Activated CD8-positive, alpha-beta T cell treated with anti-CD3 and anti-CD28 coated beads, Interleukin-2, amount 10 ng/mL, durations not matched to agents 7 days and 5 days (primary cell): Measurements from ENCODE around the gene ARHGEF16. TPM values are rescaled to one million over a fixed set of nuclear protein-coding genes. Genes with fewer than 3 reads are reported as not detected.

ENCODE experiments used
- ATAC-seq: fragments of 150-1000 bp; cut with Tn5 transposase; one replicate; pipeline ENCODE4 v1.10.0; 2021; ENCODE audit warnings: moderate library complexity
- CTCF ChIA-PET: fragments of 350-600 bp; sonication (Branson Sonifier 250); formaldehyde crosslinking; loops from one replicate; lab custom pipeline; 2021; ENCODE audit warnings: antibody characterized with exemption; lab: Charles Lee
- POLR2A ChIA-PET: fragments of 350-600 bp; sonication (Branson Sonifier 250); formaldehyde crosslinking; loops from one replicate; lab custom pipeline; 2021; ENCODE audit warnings: antibody characterized with exemption; lab: Charles Lee
- DNase-seq: peaks from one replicate; pipeline ENCODE4 v3.0.0-alpha.2; 2020
- H3K27ac Mint-ChIP-seq: one replicate; pipeline ENCODE4 v1.8.0; 2021; ENCODE audit warnings: mild to moderate bottlenecking, mixed read lengths
- H3K27me3 Mint-ChIP-seq: one replicate; pipeline ENCODE4 v1.8.0; 2021; ENCODE audit warnings: low read depth, mixed read lengths
- H3K36me3 Mint-ChIP-seq: one replicate; pipeline ENCODE4 v1.8.0; 2021; ENCODE audit warnings: low read depth, mixed read lengths
- H3K4me1 Mint-ChIP-seq: one replicate; pipeline ENCODE4 v1.8.0; 2021; ENCODE audit warnings: low read depth, mixed read lengths
- H3K4me3 Mint-ChIP-seq: one replicate; pipeline ENCODE4 v1.8.0; 2021; ENCODE audit warnings: mild to moderate bottlenecking, mixed read lengths
- H3K9me3 Mint-ChIP-seq: one replicate; pipeline ENCODE4 v1.8.0; 2022; ENCODE audit warnings: mixed read lengths; ENCODE audit not compliant: insufficient read depth
- total RNA-seq, 2 experiments: library from RNA; stranded (reverse); gene quantifications; one replicate each; pipeline ENCODE4 v1.2.3, GENCODE V29; 2021

ARHGEF16 gene
- total RNA-seq, 2 experiments from 2014 or later: not detected

DNA sequence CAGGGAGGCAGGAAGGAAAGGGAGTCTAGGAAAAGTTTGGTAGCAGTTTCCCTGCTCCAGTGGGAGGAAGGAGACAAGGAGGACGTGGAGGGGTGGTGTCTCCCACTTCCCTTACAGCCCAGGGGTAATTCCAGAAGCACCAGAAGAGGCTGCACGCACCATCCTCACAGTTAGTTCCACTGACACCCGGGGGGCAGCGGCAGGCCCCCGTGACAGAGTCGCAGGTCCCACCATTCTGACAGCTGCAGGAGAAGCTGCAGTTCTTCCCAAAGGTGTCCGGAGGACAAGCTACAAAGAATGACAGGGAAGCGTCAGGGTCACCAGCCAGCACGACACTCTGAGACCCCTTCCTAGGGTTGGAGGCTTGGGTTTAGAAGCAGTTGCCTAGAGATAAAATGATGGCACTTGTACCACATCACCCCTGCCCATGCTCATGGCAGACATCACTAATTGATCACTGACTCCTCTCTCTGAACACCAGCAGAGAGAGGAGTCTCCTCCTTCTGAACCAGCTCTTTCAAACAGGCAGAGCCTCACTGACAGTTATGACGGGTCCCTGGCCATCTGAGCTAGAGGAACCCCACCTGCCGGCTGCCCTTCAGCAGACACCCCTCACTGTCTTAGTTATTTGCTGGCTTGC is 53.3 kb downstream of the ARHGEF16 start:
- ChIA-PET CTCF (interaction anchor here (0.9 kb wide), 1 partner anchor 11 kb away, joined by 4 read pairs; no protein-coding TSS in a partner anchor), POLR2A (no interaction called here)
- no peak for ATAC-seq
- H3K4me1 Mint-ChIP-seq: no peaks in the 10 kb centered on the region
- H3K36me3 Mint-ChIP-seq: no peaks in the 10 kb centered on the region
- H3K9me3 Mint-ChIP-seq: no peaks in the 10 kb centered on the region
- no peak for DNase-seq
- no peaks in the 10 kb centered on the region for H3K27me3 Mint-ChIP-seq
- H3K4me3 Mint-ChIP-seq: no peak overlapping the region
- no peak overlapping the region for H3K27ac Mint-ChIP-seq

DNA sequence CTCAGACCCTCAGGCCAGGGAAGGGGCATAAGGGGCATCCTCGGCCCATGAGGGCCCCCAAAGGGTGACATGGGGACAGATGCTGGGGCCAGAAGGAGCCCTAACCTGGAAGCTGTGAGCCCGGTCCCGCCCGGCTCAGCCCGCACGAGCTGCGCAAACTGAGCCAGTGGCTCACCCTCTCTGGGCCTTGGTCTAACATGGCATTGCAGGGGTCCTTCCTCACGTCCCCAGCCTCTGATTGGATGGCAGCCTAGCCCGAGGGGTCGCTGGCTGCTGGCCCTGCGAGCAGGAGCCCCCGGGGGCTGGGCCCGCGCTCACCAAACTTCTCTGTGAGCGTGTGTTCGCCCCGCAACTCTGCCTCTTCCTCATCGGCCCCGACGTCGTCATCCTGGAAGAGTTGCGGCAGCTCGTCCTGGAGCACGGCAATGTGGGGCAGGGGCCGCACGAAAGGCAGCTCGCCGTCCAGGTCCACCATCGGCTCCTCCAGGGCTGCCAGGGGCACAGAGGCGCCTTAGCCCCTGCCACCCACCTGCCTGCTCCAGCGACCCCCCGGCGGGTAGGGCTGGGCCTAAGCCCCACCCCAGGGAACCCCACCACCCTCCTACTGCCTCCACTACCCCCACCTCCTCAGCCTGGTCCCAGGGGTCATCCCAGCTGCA is 54.4 kb downstream of the ARHGEF16 start:
- no peaks in the 10 kb centered on the region for H3K4me1 Mint-ChIP-seq
- CTCF ChIA-PET: no interaction called here
- no peaks in the 10 kb centered on the region for H3K36me3 Mint-ChIP-seq
- ATAC-seq (no peak), DNase-seq (no peak)
- no peak overlapping the region for H3K4me3 Mint-ChIP-seq
- H3K9me3 Mint-ChIP-seq: no peaks in the 10 kb centered on the region
- no peaks in the 10 kb centered on the region for H3K27me3 Mint-ChIP-seq
- no peak overlapping the region for H3K27ac Mint-ChIP-seq
- POLR2A ChIA-PET: no interaction called here

DNA sequence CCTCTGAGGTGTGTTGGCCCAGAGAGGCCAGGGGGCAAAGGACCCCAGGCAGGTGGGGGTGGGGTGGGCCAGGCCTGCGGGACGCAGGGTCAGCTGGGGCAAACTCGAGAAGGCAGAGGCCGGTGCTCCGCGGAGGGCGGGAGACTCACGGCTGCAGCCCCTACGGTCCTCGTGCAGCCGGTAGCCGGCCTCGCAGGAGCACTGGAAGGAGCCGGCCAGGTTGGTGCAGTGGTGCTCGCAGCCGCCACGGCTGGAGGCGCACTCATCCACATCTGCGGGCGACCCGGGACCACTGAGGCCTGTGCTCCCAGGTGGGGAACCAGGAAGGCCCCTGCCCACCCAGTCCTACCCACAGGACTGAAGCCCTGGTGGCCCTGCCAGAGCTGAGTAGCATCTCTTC is 55.3 kb downstream of the ARHGEF16 start:
- H3K36me3 Mint-ChIP-seq: no peaks in the 10 kb centered on the region
- no peak overlapping the region for H3K4me3 Mint-ChIP-seq
- POLR2A ChIA-PET: no interaction called here
- H3K27ac Mint-ChIP-seq: no peak overlapping the region
- CTCF ChIA-PET: no interaction called here
- no peak for DNase-seq
- no peaks in the 10 kb centered on the region for H3K27me3 Mint-ChIP-seq
- H3K4me1 Mint-ChIP-seq: no peaks in the 10 kb centered on the region
- no peaks in the 10 kb centered on the region for H3K9me3 Mint-ChIP-seq
- no peak for ATAC-seq

DNA sequence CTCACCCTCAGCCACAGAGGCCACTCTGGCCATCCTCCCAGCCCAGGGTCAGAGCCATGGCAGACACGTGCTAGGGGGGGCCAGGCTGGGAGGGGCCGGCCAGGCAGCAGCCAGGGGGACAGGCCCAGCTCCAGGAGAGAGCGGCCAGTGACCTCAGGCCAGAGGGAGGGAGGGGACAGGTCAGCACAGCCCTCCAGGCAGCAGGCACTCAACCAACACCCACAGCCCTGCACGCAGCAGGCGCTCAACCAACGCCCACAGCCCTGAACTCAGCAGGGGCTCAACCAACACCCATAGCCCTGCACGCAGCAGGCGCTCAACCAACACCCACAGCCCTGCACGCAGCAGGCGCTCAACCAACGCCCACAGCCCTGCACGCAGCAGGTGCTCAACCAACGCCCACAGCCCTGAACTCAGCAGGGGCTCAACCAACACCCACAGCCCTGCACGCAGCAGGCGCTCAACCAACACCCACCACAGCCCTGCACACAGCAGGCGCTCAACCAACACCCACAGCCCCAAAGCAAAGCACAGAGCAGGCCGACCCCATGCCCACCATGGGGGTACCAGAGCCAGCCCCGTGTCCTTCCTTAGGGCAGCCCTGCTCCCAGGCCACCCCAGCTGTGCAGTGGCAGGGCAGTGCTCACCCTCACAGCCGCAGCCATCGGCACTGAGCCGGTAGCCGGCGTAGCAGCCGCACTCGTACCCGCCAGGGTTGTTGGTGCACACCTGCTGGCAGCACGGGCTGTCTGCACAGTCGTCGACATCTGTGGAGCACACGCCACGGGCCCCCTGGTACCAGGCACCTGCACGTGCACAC is 55.9 kb downstream of the ARHGEF16 start:
- DNase-seq: no peak
- Mint-ChIP-seq H3K27me3 (no peaks in the 10 kb centered on the region), H3K36me3 (no peaks in the 10 kb centered on the region), H3K4me3 (no peak overlapping the region), H3K9me3 (no peaks in the 10 kb centered on the region), H3K4me1 (no peaks in the 10 kb centered on the region), H3K27ac (no peak overlapping the region)
- ATAC-seq: no peak
- ChIA-PET CTCF (no interaction called here), POLR2A (no interaction called here)

DNA sequence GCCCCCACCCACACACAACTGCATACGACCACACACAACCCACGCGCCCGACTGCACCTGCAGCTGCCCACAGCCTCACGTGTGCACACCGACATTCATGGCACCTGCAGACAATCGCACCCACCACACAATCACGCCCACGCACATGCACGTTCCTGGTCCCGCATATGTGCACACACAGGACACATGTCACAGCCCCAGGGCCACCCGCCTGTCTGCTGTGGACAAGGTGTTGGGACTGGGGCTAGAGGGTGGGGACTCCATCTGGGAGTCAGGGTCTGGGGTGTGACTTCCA is 56.4 kb downstream of the ARHGEF16 start:
- no peaks in the 10 kb centered on the region for H3K9me3 Mint-ChIP-seq
- H3K36me3 Mint-ChIP-seq: no peaks in the 10 kb centered on the region
- no peak overlapping the region for H3K27ac Mint-ChIP-seq
- ChIA-PET CTCF (no interaction called here), POLR2A (no interaction called here)
- no peak overlapping the region for H3K4me3 Mint-ChIP-seq
- H3K27me3 Mint-ChIP-seq: no peaks in the 10 kb centered on the region
- H3K4me1 Mint-ChIP-seq: no peaks in the 10 kb centered on the region
- DNase-seq (no peak), ATAC-seq (no peak)

DNA sequence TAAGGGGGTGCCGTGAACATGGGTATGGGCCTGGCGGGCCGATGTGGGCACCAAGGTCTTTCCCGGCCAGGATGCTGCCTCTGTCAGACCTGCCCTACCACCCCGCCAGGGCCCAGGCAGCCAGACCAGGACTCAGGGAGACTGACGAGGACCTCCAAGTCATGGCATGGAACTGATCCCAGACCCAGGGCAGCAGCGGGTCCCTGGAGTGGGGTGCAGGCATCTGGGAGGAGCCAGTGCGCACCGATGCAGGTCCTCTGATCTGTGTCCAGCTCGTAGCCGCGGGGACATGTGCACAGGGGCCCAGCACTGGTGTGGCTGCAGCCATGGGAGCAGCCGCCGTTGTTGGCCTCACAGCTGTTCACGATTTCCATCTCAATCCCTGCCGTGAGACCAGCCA is 56.8 kb downstream of the ARHGEF16 start:
- ATAC-seq (no peak), DNase-seq (no peak)
- Mint-ChIP-seq H3K9me3 (no peaks in the 10 kb centered on the region), H3K4me3 (no peak overlapping the region), H3K27me3 (no peaks in the 10 kb centered on the region), H3K36me3 (no peaks in the 10 kb centered on the region), H3K4me1 (no peaks in the 10 kb centered on the region), H3K27ac (no peak overlapping the region)
- CTCF ChIA-PET: no interaction called here
- POLR2A ChIA-PET: no interaction called here

DNA sequence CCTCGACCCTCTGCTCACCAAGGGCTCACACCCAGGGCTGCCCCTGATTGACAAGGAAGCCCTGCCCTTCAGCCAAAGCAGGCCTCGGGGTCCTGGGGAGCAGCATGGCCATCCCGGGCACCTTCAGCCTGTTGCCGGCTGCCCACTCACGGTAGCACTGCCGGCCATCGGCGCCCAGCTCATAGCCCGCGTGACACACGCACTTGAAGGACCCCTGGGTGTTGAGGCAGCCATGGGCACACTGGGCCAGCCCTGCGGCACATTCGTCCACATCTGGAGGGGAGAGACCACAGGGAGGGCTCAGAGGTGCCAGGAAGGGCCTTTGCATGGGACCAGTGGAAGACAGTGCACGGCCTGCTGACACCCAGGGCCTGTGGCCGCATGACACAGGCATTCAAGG is 57.4 kb downstream of the ARHGEF16 start:
- no peaks in the 10 kb centered on the region for H3K36me3 Mint-ChIP-seq
- ChIA-PET POLR2A (no interaction called here), CTCF (no interaction called here)
- H3K27ac Mint-ChIP-seq: no peak overlapping the region
- DNase-seq (no peak), ATAC-seq (no peak)
- H3K4me3 Mint-ChIP-seq: no peak overlapping the region
- H3K9me3 Mint-ChIP-seq: no peaks in the 10 kb centered on the region
- H3K27me3 Mint-ChIP-seq: no peaks in the 10 kb centered on the region
- no peaks in the 10 kb centered on the region for H3K4me1 Mint-ChIP-seq

DNA sequence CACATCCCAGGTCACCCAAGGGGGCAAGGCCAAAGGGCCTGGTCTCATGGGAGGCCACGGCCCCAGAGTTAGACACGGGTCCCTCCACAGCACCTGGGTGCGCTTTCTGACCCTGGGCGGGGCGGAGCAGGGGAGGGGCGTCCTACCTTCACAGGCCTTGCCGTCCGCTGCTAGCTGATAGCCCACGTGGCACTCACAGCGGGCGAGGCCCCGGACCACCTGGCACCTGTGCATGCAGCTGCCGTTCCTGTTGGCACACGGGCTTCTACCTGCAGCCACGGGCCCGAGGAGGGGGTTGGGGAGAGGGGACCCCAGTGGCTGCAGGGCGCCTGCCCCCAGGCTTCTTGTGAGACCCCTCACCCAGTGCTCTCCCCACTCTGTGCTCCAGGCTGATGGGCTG is 59.9 kb downstream of the ARHGEF16 start:
- CTCF ChIA-PET: no interaction called here
- ATAC-seq (no peak), DNase-seq (no peak)
- H3K4me1 Mint-ChIP-seq: no peaks in the 10 kb centered on the region
- H3K9me3 Mint-ChIP-seq: no peaks in the 10 kb centered on the region
- POLR2A ChIA-PET: no interaction called here
- H3K4me3 Mint-ChIP-seq: no peak overlapping the region
- no peaks in the 10 kb centered on the region for H3K27me3 Mint-ChIP-seq
- no peaks in the 10 kb centered on the region for H3K36me3 Mint-ChIP-seq
- H3K27ac Mint-ChIP-seq: no peak overlapping the region

DNA sequence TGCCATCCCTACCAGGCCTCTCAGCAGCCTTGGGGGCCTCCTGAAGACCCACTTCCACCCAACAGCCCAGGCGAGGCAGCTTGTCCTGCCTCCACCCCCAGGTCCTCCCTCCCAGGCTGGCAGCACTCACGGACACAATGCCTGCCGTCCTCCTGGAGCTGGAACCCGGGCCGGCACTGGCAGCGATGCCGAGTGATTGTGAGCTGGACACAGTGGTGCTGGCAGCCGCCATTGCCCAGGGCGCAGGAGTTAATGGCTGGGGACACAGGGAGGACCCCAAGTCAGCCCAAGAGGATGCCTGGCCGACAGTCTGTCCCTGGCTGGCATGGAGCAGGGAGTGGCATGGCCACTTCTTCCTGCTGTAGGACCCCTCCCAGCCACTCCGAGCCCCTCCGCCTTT is 60.8 kb downstream of the ARHGEF16 start:
- no peak for ATAC-seq
- no peak overlapping the region for H3K4me3 Mint-ChIP-seq
- no peak for DNase-seq
- ChIA-PET CTCF (no interaction called here), POLR2A (no interaction called here)
- H3K27ac Mint-ChIP-seq: no peak overlapping the region
- no peaks in the 10 kb centered on the region for H3K27me3 Mint-ChIP-seq
- no peaks in the 10 kb centered on the region for H3K9me3 Mint-ChIP-seq
- H3K4me1 Mint-ChIP-seq: no peaks in the 10 kb centered on the region
- no peaks in the 10 kb centered on the region for H3K36me3 Mint-ChIP-seq

DNA sequence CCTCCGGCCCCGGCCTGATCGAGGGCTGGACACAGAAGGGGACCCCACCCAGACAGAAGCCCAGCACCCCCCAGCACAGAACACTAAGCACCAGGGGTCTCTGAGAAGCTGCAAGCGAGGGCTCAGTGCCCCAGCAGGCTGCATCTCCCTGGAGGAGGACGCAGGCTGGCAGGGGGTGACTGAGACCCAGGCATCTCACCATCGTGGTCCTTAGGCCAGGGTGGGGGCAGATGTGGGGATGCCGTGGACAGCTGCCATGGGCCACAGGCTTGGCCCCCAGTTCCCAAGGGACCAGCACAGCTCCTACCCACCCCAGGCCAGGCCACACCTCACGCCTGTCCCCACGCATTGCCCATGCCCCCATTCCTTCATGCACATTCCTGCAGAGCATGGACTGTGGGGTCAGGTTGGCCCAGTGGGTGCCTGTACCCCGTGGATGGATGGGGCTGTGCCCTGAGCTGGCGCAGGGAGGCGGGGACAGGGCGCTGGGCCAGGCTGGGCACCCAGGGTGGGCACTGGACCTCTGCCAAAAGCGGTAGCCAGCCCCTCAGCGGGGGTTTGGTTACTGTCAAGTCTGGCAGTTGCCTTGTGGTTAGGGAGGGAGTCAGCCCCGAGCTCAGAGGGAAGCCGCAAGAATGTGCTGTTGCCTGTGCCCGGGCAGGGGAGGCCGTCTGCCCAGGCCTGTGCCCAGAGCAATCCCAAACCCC is 61.5 kb downstream of the ARHGEF16 start:
- H3K27me3 Mint-ChIP-seq: no peaks in the 10 kb centered on the region
- DNase-seq (no peak), ATAC-seq (no peak)
- H3K27ac Mint-ChIP-seq: no peak overlapping the region
- no peaks in the 10 kb centered on the region for H3K36me3 Mint-ChIP-seq
- H3K9me3 Mint-ChIP-seq: no peaks in the 10 kb centered on the region
- no peaks in the 10 kb centered on the region for H3K4me1 Mint-ChIP-seq
- POLR2A ChIA-PET: no interaction called here
- CTCF ChIA-PET: no interaction called here
- no peak overlapping the region for H3K4me3 Mint-ChIP-seq

DNA sequence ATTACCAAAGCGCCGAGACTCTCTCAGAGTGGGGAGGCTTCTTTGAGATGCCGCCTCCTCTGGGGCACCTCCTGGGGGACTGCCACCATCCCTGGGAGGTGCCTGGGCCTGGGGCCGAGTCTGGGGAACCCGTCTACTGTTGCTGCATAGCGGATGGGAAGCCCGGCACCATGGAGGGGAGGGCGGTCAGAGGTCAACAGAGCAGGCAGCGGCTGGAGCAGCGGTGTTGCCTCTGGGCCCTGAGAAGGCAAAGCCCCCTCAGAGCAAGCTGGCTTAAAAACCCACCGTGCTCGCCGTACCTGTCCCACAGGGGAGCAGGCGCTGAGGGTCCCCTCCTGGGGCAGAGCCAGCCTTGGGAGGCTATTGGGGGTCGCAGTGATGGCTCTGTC is 62.0 kb downstream of the ARHGEF16 start:
- H3K4me3 Mint-ChIP-seq: no peak overlapping the region
- POLR2A ChIA-PET: no interaction called here
- no peak overlapping the region for H3K27ac Mint-ChIP-seq
- CTCF ChIA-PET: interaction anchor here (1.3 kb wide), 1 partner anchor 14 kb away, joined by 3 read pairs; no protein-coding TSS in a partner anchor
- DNase-seq (no peak), ATAC-seq (no peak)
- no peaks in the 10 kb centered on the region for H3K9me3 Mint-ChIP-seq
- no peaks in the 10 kb centered on the region for H3K36me3 Mint-ChIP-seq
- no peaks in the 10 kb centered on the region for H3K4me1 Mint-ChIP-seq
- H3K27me3 Mint-ChIP-seq: no peaks in the 10 kb centered on the region
